ENCODE measurements around the gene OPTN.

DNA sequence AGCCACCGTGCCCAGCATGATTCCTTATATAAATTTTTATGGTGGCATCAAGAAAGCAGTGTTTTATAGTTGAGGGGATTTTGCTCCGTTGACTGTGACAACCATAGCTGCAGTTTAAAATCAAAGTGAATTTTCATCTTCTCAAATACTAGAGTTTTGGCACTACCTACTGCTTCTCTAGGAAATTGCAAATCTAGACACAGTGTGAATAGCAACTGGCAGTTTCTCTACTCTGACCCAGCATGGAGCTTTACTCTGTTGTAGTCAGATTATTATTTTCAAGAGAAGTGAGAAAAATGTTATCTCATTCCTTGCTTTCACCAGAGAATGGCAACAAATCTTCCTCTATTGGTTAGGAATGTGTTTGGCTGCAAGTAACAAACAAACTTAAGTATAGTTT, 84.3 kb downstream of the OPTN start:
- TF ChIP-seq GATA2 (IDR thresholded peaks at IDR 0.05; ENCODE audit: low read depth, low read length) (no peak), GATA3 (IDR thresholded peaks at IDR 0.05; ENCODE audit: low read depth, low read length) (no peak)

Data from SH-SY5Y (cell line).